Naive B cell (primary cell): ENCODE measurements around the gene SNPH. TPM values are rescaled to one million over a fixed set of nuclear protein-coding genes. Genes with fewer than 3 reads are reported as not detected.

ENCODE experiments used
- ATAC-seq, 2 donors: fragments of 150-1000 bp; cut with Tn5 transposase; 2 replicates each; pipeline ENCODE4 v1.10.0; 2021; ENCODE audit warnings: low read depth in 2 of 2, mild to moderate bottlenecking in 2 of 2, moderate library complexity in 2 of 2
- DNase-seq: peaks from one replicate; pipeline ENCODE4 v3.0.0; 2022
- H3K27ac Mint-ChIP-seq, 6 donors: one replicate each; pipeline ENCODE4 v1.8.0; 2020 to 2022; ENCODE audit warnings: mild to moderate bottlenecking in 6 of 6, mixed read lengths in 6 of 6, moderate library complexity in 5 of 6, inconsistent platforms in 2 of 6
- H3K27me3 Mint-ChIP-seq, 3 donors: one replicate each; pipeline ENCODE4 v1.8.0; 2021 to 2022; ENCODE audit warnings: mixed read lengths in 3 of 3, mild to moderate bottlenecking in 1 of 3
- H3K36me3 Mint-ChIP-seq, 2 donors: one replicate each; pipeline ENCODE4 v1.8.0; 2020 to 2022; ENCODE audit warnings: mixed read lengths in 2 of 2, inconsistent platforms in 1 of 2, mild to moderate bottlenecking in 1 of 2
- H3K4me1 Mint-ChIP-seq, 3 donors: one replicate each; pipeline ENCODE4 v1.8.0; 2020 to 2022; ENCODE audit warnings: mixed read lengths in 3 of 3, inconsistent platforms in 1 of 3, mild to moderate bottlenecking in 1 of 3, moderate library complexity in 1 of 3
- H3K4me3 Mint-ChIP-seq, 8 donors: one replicate each; pipeline ENCODE4 v1.8.0; 2020 to 2022; ENCODE audit warnings: mild to moderate bottlenecking in 8 of 8, mixed read lengths in 8 of 8, moderate library complexity in 8 of 8, inconsistent platforms in 2 of 8
- H3K9me3 Mint-ChIP-seq, 7 donors: one replicate each; pipeline ENCODE4 v1.8.0; 2020 to 2022; ENCODE audit warnings: mixed read lengths in 7 of 7, mild to moderate bottlenecking in 5 of 7, inconsistent platforms in 2 of 7, moderate library complexity in 1 of 7
- polyA plus RNA-seq, 6 donors: library from polyadenylated mRNA; unstranded; fragments of 300-500 nt; fragmentation: Illumina TruSeq; gene quantifications; one replicate each; pipeline ENCODE4 v1.2.3, GENCODE V29; 2021; ENCODE audit warnings: low read depth in 6 of 6

SNPH gene
- polyA plus RNA-seq, 6 donors from 2014 or later: 0.31 to 0.37 (median 0.35) TPM; not detected in 1

DNA sequence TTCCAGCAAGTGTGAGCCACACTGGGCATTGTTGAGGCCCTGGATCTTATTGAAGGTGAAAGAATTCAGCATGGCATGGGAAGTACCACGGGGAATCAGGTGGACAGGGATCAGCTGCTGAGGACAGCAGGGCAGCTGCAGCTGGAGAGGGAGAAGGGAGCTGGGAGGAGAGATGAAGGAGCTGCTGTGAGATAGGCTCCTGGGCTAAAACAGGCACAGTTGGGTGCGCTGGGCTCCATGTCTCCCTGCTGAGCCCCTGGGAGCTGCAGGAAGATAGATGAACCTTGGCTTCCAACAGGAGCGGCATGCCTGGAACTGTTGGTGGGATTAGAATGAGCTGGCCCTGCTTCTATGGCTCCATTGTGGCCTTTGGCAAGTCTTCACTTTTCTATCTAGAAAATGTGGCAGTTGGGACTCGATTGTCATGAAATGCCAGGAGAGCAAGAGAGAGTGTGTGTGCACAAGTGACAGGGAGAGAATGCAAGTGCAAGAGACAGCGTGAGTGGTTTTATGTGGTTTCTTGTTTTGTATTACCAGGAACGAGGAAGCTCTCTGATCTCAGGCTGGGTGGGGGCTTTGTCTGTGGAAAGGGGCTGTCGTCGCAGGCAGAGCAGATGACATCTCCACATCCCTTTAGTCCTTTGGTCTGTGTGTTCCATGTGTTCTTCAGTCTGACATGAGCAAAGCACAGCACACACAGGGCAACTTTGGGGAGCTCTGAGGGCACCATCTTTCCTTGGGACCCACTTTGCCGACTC lies 20.4 kb downstream of the SNPH start:
- Mint-ChIP-seq H3K4me3 (no peak overlapping the region), H3K27ac (peak overlapping the region in 3 of 6 donors; percentile 67 to 84 (median 74)), H3K36me3 (no peaks in the 10 kb centered on the region), H3K27me3 (peaks cover 10 to 39% (median 30%) of the 10 kb centered on the region in 3 donors), H3K9me3 (no peaks in the 10 kb centered on the region), H3K4me1 (no peaks in the 10 kb centered on the region)
- ATAC-seq (no peak), DNase-seq (no peak)

DNA sequence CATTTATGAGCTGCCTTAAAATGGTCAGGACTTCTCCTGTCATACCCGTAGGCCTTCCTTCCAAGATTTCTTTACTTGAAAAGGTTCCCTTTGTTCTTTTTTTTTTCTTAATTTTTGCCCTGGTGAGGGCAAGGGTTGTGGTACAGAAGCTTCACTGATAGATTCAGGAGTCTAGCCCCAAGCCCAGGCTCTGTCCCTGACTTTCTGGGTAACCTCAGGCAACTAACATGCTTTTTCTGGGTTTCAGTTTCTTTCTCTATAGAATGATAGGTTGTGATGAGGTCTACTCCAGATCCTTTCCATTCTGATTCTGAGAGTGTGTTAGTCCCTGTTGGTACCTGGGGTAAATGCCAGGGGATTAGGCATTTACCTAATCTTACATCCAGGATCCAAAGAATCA lies 21.2 kb downstream of the SNPH start:
- H3K4me1 Mint-ChIP-seq: no peaks in the 10 kb centered on the region
- peak overlapping the region in 1 of 8 donors; percentile 9 for H3K4me3 Mint-ChIP-seq
- ATAC-seq (no peak), DNase-seq (no peak)
- peaks cover 14 to 36% (median 28%) of the 10 kb centered on the region in 3 donors for H3K27me3 Mint-ChIP-seq
- H3K9me3 Mint-ChIP-seq: no peaks in the 10 kb centered on the region
- H3K36me3 Mint-ChIP-seq: no peaks in the 10 kb centered on the region
- no peak overlapping the region for H3K27ac Mint-ChIP-seq

DNA sequence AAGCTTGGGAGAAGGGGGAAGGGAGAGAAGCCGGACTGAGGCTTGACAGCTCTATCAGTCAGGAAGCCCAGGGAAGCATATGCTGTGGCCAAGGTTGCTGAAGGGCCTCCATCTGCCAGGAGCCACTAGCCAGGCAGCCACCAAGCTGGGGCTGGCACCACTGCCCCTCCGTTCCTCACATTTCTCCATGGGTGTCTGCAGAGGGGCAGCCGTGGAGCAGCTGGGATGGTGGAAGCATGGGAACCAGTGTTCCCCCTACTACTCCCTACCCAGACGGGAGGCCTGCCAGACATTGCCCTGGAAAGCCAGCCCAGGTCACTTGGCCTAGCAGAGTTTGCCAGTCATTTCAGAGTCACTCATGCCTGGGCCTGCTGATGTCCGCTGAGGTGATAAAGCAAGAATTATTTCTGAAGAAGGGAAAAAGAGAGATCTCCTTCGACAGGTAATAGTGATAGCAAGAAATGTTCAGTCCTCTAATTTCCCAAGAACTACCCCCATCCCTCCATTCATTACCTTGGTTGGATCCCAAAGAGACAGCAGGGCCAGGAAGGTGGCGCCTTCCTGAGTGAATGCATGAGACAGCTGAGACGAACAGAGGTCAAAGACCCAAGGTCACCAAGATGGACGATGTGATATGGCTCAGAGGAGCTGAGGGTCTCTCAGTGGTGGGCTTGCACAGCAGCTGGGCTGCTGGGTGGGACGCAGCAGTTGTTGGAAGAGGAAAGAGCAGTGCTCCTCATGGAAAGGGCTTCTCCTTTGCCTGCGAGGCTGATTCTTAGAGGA lies 21.9 kb downstream of the SNPH start:
- ATAC-seq: no peak
- H3K4me1 Mint-ChIP-seq: no peaks in the 10 kb centered on the region
- DNase-seq: no peak
- H3K36me3 Mint-ChIP-seq: no peaks in the 10 kb centered on the region
- no peaks in the 10 kb centered on the region for H3K9me3 Mint-ChIP-seq
- H3K27ac Mint-ChIP-seq: no peak overlapping the region
- peaks cover 14 to 35% (median 27%) of the 10 kb centered on the region in 3 donors for H3K27me3 Mint-ChIP-seq
- peak overlapping the region in 1 of 8 donors; percentile 30 for H3K4me3 Mint-ChIP-seq

GRCh38 chr20:1291191-1291741 lies 25.2 kb downstream of the SNPH start:
- peak overlapping the region in 1 of 6 donors; percentile 22 for H3K27ac Mint-ChIP-seq
- no peaks in the 10 kb centered on the region for H3K4me1 Mint-ChIP-seq
- H3K36me3 Mint-ChIP-seq: no peaks in the 10 kb centered on the region
- DNase-seq (no peak), ATAC-seq (no peak)
- H3K27me3 Mint-ChIP-seq: peaks cover 9 to 16% (median 9%) of the 10 kb centered on the region in 3 donors
- H3K4me3 Mint-ChIP-seq: no peak overlapping the region
- H3K9me3 Mint-ChIP-seq: no peaks in the 10 kb centered on the region

DNA sequence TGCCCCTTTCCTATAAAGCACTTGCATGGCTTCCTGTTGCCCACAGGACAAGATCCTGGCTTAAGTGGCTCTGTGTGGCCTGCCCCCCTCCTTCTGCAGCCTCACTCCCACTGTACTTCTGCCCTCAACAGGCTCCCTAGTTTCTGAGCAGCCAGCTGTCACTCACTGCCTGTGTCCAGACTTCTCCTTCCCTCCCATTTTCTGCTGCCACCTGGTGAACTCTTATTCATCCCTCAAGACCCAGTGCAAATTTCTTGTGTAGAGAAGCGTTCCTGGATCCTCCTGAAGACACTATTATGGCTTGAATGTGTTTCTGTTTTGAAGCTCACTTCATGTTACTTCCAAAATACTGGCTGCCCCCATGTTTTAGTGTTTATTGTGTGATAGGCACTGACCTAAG lies 26.5 kb downstream of the SNPH start:
- no peak for DNase-seq
- no peak overlapping the region for H3K4me3 Mint-ChIP-seq
- peak overlapping the region in 1 of 6 donors; percentile 25 for H3K27ac Mint-ChIP-seq
- H3K9me3 Mint-ChIP-seq: no peaks in the 10 kb centered on the region
- peaks cover 4 to 8% (median 6%) of the 10 kb centered on the region in 3 donors for H3K27me3 Mint-ChIP-seq
- no peaks in the 10 kb centered on the region for H3K4me1 Mint-ChIP-seq
- H3K36me3 Mint-ChIP-seq: no peaks in the 10 kb centered on the region
- ATAC-seq: no peak

DNA sequence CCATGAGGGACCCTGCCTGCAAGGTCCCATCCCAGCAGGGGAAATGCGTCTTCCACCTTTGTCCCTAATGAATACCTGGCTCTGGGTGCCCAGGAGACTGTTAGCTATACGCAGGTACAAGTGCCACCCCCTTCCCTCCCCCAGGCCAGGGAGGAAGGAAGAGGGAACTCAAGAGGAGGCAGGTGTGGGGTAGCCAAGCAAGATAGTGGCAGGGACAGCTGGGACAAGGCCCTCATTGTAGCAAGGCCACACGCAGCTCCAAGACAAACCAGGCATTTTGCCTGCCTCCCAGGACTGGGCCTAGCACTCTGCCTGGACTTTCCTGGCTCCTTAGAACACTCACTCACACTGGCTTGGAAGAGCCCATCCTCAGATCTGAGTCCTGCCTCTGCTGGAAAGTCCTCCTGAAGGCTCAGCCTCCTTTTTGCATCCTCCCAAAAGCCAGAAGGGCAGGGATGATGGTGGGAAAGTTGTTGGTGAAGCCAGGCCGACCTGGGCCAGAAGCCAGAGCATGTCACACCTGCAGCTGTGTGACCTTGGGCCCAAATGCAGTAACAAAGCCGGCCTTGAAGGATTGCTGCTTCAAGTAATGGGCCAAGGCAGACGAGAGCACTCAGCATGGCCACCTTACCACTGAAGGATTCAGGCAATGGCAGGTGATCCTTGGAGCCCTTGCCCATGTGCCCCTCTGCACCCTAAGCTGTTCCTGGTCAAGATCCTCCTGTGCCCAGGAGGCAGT lies 27.7 kb downstream of the SNPH start:
- H3K36me3 Mint-ChIP-seq: no peaks in the 10 kb centered on the region
- no peak overlapping the region for H3K27ac Mint-ChIP-seq
- H3K9me3 Mint-ChIP-seq: no peaks in the 10 kb centered on the region
- no peak for DNase-seq
- H3K27me3 Mint-ChIP-seq: peaks cover 4 to 8% (median 6%) of the 10 kb centered on the region in 3 donors
- no peak overlapping the region for H3K4me3 Mint-ChIP-seq
- H3K4me1 Mint-ChIP-seq: no peaks in the 10 kb centered on the region
- no peak for ATAC-seq

GRCh38 chr20:1294497-1294896 lies 28.4 kb downstream of the SNPH start:
- Mint-ChIP-seq H3K9me3 (no peaks in the 10 kb centered on the region), H3K27ac (no peak overlapping the region), H3K36me3 (no peaks in the 10 kb centered on the region), H3K27me3 (peaks cover 4 to 8% (median 6%) of the 10 kb centered on the region in 3 donors), H3K4me1 (no peaks in the 10 kb centered on the region), H3K4me3 (no peak overlapping the region)
- DNase-seq (no peak), ATAC-seq (no peak)

GRCh38 chr20:1295276-1295930 lies 29.3 kb downstream of the SNPH start:
- no peak overlapping the region for H3K4me3 Mint-ChIP-seq
- H3K36me3 Mint-ChIP-seq: no peaks in the 10 kb centered on the region
- no peaks in the 10 kb centered on the region for H3K9me3 Mint-ChIP-seq
- no peak for DNase-seq
- H3K27me3 Mint-ChIP-seq: peaks cover 2 to 6% (median 4%) of the 10 kb centered on the region in 3 donors
- no peak for ATAC-seq
- no peaks in the 10 kb centered on the region for H3K4me1 Mint-ChIP-seq
- H3K27ac Mint-ChIP-seq: no peak overlapping the region

GRCh38 chr20:1296117-1296610 lies 30.1 kb downstream of the SNPH start:
- DNase-seq (no peak), ATAC-seq (no peak)
- Mint-ChIP-seq H3K4me3 (no peak overlapping the region), H3K27me3 (peaks cover 0 to 9% (median 4%) of the 10 kb centered on the region in 3 donors), H3K27ac (no peak overlapping the region), H3K36me3 (no peaks in the 10 kb centered on the region), H3K9me3 (no peaks in the 10 kb centered on the region), H3K4me1 (peaks cover 0 to 3% (median 0%) of the 10 kb centered on the region in 3 donors)

DNA sequence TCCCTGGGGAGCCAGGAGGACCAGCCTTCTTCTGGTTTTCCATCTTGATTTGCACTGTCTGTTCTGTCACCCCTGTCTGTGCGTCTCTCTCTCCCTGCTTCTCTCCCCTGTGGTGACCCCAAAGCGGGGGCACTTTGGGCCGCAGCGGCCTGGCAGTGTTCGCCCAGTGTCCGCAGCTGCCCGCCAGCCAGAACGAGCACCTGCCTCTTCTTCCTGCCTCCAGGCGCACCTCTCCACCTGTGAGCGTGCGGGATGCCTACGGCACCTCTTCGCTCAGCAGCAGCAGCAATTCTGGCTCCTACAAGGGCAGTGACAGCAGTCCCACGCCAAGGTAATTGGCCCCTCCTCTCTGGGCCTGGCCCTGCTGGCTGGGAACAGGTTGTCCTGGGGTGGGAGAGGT lies 30.8 kb downstream of the SNPH start:
- ATAC-seq: no peak
- Mint-ChIP-seq H3K36me3 (no peaks in the 10 kb centered on the region), H3K27me3 (peaks cover 0 to 10% (median 3%) of the 10 kb centered on the region in 3 donors), H3K9me3 (no peaks in the 10 kb centered on the region), H3K4me1 (peaks cover 0 to 4% (median 0%) of the 10 kb centered on the region in 3 donors), H3K4me3 (no peak overlapping the region), H3K27ac (no peak overlapping the region)
- DNase-seq: no peak

GRCh38 chr20:1297486-1297885 lies 31.4 kb downstream of the SNPH start:
- Mint-ChIP-seq H3K4me1 (peaks cover 0 to 4% (median 0%) of the 10 kb centered on the region in 3 donors), H3K27ac (peak overlapping the region in 1 of 6 donors; percentile 47), H3K9me3 (no peaks in the 10 kb centered on the region), H3K4me3 (no peak overlapping the region), H3K27me3 (peaks cover 0 to 10% (median 0%) of the 10 kb centered on the region in 3 donors), H3K36me3 (no peaks in the 10 kb centered on the region)
- no peak for ATAC-seq
- no peak for DNase-seq

- H3K27ac Mint-ChIP-seq: no peak overlapping the region
- H3K4me3 Mint-ChIP-seq: no peak overlapping the region
- no peaks in the 10 kb centered on the region for H3K9me3 Mint-ChIP-seq
- ATAC-seq: no peak
- peaks cover 0 to 4% (median 4%) of the 10 kb centered on the region in 3 donors for H3K4me1 Mint-ChIP-seq
- DNase-seq: no peak
- no peaks in the 10 kb centered on the region for H3K36me3 Mint-ChIP-seq
- peaks cover 0 to 10% (median 0%) of the 10 kb centered on the region in 3 donors for H3K27me3 Mint-ChIP-seq
Measured at GRCh38 chr20:1298166-1298565, 32.1 kb downstream of the SNPH start.
